NCI-H187 treated with DMSO at 0.1 percent for 48 hours (cell line): Measurements from ENCODE around the gene ITPRIP.

ENCODE experiments used
- DNase-seq: peaks from one replicate; lab custom pipeline; 2025; lab: John Stamatoyannopoulos, UW

Gene ITPRIP

DNA sequence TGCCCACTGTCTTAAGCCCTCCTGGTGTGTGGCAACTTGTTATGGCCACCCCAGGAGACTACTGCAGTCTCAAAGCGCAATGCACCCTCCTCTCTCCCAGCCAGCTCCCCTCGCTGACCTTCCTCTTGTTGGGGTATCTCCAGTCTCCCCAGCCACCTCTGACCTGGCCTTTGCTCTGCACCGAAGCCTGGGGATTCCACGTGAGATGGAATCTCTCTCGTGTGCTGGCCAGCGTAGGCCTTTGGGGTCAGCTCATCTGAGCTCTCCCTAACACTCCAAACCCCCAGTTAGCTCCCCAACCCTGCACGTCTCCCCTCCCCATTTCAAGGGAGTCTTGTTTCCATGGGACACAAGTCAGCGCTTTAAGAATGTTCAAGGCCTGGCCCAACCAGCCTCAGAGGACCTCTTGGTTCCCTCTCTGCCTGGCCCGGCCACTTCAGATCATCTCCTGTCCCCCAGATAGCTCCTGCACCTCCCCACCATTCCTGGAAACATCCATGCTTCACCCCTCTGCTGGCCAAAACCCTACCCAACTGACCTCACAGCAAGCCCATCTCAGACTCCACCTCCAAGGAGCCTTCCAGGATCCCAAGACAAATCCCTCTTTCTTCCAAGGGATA, 11.2 kb downstream of the ITPRIP start:
- DNase-seq: no peak

DNA sequence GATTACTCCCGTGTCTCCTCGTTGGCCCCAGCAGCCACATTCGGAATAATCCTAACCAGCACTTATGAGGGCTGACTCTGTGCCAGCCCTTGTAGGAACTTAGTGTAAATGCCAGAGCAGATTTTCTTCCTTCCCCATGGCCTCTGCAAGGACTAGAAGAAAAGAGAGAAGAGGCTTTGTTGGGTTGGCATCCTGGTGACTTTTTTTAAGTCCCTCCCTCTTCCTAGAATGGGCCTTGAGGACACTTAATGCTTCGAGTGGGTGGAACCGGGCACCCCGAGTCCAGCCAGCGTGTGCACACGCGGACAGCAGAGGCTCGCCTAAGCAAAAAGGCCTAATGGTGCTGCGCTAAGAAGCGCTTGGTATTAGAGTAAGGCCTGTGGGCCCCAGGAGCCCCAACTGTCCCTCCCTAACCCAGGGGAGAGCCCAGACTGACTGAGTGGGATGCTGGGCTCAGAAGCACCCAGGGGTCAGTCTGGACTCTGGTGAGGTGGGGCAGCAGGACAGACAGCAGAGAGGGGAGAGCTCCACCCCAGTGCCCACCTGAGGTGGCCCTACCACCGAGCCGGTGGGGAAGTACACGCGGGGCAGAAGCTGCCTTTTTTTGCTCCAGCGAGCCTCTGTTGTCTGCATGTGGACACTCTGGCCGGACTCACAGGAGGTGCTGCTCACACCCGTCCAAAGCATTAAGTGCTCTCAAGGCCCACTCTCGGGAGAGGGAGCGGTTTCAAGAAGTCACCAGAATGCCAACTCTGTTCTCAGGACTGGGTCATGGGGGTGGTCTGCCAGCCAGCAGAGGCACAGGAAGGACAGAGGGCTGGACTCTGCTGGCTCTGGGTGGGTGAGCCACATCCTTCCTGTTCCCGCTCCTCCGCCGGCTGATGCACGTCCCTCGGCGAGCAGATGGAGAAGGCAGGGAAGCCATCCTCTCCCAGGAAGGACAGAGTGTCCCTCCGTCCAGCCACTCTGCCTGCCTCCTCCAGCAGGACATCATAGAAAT, 12.5 kb downstream of the ITPRIP start:
- no peak for DNase-seq

DNA sequence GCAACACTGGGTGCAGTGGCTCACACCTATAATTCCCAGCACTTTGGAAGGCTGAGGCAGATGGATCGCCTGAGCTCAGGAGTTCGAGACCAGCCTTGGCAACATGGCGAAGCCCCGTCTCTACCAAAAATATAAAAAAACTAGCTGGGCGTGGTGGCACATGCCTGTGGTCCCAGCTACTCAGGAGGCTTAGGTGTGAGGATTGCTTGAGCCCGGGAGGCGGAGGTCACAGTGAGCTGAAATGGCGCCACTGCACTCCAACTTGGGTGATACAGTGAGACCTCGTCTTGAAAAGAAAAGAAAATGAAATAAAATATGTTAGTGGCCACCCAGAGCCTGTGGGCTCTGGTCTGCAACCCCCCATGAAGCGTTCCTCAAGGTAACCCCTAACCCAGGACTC, 13.3 kb downstream of the ITPRIP start:
- no peak for DNase-seq

DNA sequence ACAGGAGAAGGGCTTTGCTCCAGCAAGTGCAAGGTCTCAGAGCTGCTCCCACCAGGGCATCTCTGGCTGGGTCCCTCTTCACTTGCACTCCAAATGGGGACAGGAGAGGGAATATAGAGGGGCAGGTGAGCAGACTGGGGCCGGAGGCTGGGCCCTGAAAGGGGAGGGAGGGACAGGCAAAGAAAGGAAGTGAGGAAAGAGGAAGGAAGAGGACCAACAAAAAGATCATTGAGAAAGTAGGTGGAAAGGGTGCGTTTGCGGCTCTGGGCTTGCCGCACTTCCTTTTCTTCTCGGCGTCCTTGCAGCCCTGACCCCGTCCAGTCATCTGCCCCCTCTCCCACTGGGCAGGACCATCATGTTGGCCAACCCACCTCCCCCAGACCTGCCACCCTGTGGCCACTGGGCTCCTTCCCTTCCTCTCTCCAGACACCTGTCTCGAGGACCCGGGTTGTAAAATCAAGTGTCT, 14.0 kb downstream of the ITPRIP start:
- DNase-seq: no peak

DNA sequence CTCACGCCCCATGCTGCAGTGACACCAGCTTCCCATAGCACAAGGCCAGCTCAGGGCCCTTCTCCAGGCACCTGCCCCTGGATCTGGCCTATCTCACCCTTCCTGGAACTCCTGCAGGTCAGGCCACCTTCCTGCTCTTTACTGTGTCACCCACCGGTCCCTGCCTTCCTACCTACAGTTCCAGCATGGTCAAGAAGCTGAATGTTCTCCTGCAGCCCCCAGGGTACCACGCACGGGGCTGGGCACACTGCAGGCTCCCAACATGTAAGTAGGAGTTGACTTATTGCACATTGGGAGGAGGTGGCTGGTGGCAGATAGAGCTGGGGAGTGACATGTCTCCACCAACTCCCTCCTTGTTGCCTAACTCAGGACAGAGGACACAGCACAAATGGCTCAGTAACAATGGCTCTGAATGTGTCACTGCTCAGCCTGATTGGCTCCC, 14.5 kb downstream of the ITPRIP start:
- no peak for DNase-seq

DNA sequence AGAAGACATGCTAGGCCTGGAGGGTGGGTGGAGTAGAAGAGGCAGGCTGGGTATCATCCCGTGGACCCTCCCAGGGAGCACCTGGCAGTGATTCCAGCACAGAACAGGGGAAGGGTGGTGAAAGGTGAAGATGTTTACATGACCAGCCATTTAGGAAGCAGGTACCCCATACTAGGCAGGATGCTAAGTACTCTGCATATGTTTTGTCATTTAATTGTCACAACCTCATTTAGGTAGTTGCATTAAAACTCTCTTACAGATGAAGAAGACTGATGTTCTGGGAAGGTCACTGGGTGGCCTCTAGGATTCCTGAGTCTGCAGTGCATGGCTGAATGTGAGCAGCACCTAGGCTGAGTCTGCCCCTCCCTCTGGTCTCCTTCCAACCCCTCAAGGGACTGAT, 15.2 kb downstream of the ITPRIP start:
- DNase-seq: no peak

DNA sequence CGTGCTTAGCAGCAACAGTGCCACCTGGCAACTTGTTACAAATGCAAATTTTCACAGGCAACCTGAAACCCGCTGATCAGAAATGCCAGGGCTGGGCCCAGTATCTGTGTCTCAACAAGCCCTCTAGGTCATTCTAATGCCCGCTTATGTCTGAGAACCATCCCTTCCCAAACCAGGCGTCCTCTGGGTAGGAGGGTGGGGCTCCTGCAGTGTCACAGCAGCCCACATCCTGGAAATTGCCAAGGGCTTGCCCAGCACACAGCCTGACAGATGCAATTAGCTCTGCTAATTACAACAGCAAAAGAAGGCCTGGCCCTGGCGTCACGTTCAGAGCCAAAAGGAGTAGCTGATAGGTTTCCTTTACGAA, 15.9 kb downstream of the ITPRIP start:
- no peak for DNase-seq

DNA sequence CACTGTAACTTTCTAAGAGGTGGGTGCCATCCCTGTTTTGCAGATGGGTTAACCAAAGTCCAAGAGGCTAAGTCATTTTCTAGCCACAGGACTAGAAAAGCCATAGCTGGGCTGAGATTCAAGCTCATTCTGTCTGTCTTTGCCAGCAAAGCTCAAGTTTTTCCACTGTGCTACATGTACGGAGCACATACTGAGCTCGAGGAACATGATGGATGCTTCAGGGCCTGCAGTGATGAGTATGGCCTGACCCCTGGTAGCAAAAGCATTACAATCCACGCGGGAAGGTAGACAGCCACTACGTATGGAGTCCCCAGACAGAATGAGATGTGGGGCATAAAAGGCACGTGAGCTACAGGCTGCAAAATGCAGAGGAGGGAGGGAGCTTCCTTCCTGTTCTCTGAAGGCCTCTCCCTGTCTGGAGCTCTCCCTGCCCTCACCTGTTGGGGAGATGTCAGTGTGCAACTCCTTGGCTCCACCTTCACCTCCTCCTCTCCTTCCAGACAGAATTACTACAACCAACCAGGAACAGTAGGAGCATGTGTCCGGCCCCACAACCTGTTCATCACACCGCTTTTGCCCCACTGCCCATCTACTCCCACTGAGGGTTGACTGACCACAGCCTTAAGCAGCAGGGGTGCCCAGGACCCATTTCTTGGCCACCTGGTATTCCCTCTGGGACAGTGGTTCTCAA, 16.4 kb downstream of the ITPRIP start:
- no peak for DNase-seq

DNA sequence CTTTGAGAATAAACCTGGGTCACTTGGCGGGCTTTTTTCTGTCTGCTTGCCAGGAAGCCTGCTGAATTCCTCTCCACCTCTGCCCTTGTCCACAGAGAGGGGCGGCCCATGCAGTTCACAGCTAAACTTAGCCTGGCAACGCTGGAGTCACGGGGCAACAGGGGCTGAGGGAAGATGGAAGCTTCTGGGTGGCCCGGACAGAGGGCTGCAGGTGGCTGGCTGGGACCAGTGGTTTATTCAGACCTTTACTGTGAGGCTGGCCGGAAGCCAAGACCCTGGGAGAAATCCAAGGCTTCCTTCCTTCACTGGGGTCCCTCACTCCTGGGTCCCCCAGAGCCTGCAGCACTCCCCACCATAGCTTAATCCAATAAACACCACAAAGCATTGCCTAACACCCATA, 17.0 kb downstream of the ITPRIP start:
- DNase-seq: no peak

DNA sequence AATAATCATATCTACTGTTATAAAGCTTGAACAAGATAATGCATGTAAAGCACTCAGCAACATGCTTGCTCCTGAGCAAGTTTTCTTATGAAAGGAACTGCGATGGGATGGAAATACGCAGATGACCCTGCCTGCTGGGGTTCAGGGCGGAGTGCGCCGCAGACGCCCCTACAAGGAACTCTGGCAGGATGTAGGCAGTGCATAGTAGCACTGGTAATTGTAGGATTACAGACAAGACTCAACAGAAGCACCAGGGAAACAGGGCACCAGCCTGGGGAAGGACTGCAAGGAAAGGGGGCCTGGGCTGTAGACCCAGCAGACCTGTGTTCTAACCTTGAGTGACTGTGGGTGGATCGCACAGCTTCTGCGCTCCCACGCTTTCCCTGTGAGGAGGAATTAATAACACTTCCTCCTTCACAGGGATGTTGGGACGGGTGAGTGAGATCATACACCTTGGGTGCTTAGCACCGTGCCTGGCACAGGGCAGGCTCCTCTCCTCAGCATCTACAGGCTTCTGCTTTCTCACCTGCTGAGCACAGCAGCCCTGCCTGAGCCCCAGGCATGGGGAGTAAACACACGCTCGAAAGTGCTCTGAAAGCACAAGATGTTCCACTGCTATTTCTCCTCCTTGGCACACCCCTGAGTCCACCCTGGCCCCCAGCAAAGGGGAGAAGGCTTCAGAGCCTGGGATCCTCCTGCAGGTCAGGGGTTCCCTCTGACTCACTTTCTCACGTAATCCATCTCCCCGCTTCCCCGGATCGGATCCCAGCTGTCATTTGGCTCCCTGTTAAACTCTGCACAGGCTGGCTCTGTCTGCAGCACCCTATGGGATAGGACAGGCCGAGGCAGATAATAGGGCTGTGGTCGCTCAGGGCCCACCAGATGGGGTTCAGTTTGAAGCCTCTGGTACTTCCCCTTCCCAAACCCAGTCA, 19.2 kb downstream of the ITPRIP start:
- no peak for DNase-seq

DNA sequence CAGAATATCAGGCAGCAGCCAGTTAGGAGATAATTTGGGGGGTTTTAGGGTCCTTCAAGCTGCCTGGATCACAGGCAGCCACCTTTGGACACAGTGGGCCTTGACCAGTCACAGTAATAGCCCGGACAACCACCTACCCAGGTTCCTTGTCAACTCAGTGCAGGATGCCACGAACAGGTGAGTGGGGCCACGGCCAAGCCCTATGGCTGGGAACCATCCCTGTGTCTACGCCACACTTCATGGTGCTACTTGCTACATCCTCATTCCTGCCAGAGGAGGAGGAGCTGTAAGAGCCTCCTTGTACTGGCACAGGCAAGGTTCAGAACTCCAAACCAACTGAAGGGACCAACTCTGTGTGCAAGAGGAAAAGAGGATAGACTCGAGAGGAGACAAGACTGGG, 19.9 kb downstream of the ITPRIP start:
- DNase-seq: no peak

DNA sequence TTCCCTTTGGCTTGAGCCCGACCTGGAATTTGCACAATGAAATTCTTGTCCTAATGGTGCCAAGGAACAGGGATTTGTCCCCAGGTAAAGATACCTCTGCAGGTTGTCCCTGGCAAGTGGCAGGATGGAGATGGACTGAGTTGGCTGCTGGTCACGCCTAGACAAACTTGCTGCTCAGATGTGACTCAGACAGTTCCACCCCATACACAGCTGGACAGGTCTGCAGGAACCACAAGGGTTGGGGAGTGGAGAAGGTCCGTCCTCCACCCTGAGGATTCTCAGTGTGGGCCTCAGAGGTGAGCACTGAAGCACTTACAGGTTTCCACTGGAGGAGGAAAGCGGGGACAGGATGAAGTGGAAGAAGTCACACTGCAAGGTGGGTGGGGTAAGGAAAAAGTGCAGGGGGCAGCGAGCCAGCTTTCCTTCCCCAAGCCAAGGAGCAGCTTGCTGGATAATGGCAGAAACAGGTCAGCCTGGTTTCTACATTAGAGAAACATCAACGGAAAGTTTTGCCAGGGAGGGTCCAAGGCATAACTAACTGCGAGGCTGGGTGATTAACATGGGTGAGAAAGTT, 20.5 kb downstream of the ITPRIP start:
- DNase-seq: no peak

DNA sequence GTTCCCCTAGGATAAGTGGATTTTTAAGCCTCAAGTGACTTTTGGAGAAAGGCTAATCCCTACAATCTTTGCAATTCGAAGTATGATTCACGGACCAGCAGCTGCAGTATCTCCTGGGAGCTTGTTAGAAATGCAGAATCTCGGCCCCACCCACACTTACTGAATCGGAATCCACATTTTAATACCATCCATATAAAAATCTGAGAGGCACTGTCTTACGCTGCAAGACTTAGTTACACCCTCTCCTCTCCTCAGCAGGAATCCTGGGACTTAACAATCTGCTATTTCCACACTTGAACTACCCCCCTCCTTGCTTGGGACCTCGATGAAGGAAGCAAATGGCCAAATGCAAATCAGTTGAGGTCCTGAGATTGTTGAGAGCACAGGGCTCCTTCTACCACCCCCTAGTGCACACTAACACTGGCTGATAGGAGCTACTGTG, 21.0 kb downstream of the ITPRIP start:
- DNase-seq: no peak

DNA sequence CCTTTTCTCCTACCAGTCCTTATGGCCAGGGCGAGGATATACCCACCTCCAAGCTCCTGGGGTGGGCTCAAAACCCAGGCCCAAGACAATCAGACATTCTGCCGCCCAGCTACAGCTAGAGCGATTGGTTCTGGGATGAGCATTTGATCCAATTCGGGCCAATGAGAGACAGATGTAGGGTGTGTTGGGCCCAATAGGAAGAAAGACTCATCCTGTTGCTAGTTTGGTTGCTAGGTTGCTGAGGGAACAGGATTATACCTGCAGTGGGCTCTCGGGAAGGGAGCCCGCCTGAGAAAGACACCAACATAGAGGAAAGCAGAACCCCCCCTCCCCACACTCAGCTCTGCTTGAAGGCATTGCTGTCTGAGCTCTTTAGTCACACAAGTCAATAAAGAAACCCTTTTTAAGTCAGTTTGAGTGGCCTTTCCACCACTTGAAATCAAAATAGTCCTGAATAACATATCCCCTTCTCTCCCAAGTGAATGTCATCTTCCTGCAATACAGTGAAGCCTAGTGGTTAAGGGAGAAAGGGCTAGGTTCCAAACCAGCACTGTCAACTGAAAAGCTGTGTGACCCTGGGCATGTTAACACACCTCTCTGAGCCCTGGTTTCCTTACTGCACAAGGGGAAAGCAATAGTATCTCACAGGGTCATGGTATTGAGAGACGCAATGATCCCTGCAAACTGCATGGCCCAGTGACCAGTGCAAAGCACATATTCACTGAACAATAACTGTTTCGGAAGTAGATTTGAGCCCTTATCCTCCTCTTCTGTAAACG, 21.8 kb downstream of the ITPRIP start:
- no peak for DNase-seq

DNA sequence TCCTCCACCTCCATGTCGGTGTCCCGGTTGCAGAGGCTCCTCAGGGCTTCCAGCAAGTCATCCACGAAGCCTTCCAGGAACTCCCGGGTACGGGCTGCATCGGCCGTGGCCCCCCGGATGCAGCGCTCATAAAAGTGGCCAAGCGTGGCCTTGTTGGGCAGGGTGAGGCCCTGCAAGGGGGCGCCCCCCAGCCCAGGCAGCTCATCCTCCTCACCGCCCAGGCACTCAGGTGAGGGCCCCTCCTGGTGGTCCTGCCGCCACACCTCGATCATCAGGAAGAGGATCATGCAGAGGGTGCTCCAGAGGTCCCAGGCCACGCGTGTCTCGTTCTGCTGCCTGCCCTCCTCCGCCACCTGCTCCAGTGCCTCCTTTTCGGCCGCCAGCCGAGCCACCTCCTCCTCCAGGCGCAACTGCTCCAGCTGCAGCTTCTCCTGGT, 22.8 kb downstream of the ITPRIP start:
- DNase-seq: no peak

DNA sequence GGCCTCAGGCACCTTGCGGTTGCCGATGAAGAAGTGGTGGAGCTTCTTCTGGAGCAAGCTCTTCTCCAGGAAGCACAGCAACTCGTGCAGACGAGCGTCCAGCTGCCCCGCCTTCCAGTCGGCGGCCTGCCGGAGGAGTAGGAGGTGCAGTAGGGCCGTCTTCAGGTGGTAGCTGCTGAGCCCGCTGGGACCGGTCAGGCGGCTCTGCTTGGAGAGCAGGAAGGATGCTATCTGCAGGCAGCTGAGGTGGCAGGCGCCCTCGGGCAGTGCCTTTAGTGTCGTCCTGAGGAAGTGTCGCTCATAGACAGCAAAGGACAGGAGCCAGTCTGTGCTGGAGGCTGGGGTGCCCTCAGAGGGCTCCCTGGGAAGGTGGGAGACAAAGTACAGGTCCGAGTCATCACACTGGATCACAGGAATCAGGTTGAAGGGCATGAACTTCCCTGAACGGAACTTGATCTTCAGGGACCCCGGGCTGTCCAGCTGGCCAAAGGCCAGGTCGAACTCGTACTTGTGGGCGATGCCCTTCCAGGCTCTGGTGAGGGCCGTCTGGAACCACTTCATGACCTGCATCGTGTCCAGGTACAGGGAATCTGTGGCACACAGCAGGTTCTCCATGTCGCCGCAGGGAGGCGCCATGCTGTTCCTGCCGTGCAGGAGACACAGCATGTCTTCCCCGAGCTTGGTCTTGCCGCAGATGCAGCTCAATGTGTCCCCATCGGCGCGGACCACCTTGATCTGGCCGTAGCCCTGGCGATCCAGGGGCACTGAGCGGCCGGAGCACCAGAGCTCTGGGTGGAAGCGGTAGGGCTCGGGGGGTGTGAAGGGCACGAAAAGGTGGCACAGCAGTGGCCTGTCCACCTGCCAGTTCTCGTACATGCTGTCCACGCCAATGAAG, 23.4 kb downstream of the ITPRIP start:
- DNase-seq: no peak

DNA sequence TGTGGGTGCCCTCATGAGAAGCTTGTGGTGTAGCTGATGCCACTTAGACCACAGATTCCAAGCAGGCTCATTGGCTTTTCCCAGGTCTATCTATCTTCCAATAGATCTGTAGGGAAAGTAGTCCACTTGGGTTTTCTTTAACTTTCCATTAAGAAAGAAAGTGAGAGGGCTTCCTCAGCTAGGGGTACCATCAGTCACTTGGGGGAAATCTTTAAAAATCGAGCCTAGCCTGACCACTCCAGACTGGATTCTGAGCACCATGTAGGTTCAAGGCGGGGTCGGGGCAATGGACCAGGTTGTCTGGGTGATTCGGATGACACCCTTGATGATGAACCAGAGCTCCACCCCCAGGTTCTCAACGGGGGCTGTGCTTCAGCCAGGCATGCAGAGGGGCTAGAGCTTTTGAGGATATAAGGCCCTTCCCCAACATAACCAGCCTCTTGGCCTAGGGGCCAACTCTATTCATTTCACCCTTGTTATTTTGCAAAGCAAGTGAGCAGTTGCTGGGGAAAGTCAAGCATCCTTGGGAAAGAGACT, 27.0 kb downstream of the ITPRIP start:
- DNase-seq: no peak

DNA sequence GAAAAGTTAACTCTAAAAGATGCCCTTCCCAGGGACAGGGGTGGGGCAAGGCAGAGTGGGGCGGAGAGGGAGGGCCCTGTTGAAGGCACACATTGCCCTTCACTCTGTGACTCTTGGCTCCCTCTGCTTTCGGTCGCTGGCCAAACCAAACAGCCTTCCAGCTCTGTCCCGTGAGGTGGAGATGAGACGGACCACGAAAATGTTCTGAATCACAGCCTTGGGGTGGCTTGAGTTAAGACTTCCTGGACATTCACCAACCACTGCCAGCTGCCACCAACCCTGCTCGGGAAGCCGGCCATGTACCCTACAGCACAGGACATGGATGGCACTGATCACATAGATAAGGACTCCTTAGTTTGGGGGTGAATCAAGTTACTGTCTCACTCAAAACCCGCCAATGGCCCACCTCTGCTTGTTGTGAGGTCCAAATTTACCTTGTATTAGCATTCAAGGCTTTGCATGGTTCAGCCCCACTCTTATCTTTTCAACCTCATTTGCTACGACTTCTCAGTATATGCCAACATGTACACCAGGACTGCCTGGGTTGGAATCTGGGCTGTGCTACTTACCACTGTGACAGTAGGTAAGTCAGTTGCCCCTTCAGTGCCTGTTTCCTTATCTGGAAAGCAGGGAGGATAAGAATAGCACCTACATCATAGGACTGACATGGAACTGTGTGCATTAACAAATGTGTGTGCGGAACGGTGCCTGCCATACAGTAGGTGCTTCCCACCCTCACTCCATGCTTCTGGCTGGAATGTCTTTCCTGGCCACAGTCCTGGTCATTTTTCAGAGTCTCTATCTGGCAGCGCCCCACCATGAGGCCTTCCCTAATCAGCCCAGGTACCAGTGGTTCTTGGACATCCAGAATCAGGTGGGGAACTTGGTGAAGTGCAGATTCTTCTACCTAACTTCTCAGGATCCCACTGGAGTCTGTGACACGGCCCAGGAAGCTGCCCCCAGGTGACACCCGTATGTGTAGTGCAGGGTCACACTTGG, 28.0 kb downstream of the ITPRIP start:
- DNase-seq: no peak
